HFFc6 (cell line): Measurements from ENCODE around the gene S100A16. TPM values are rescaled to one million over a fixed set of nuclear protein-coding genes. Genes with fewer than 3 reads are reported as not detected.
"Not testable (repeated sequence)": the region's sequence is repeated elsewhere in the genome, so short reads cannot be mapped to it uniquely, and the experiment has no call there.

Source experiments
- DNase-seq: peaks from one replicate; pipeline ENCODE4 v3.0.0-alpha.2; 2018
- H3K27ac Mint-ChIP-seq: 2 replicates; pipeline ENCODE4 v1.8.0; 2020; ENCODE audit warnings: mild to moderate bottlenecking, mixed read lengths
- H3K27me3 Mint-ChIP-seq: 2 replicates; pipeline ENCODE4 v1.8.0; 2021; ENCODE audit warnings: mild to moderate bottlenecking, moderate library complexity, mixed read lengths; ENCODE audit not compliant: insufficient read depth
- H3K36me3 Mint-ChIP-seq: 2 replicates; pipeline ENCODE4 v1.8.0; 2021; ENCODE audit warnings: low read depth, mixed read lengths
- H3K4me1 Mint-ChIP-seq: 2 replicates; pipeline ENCODE4 v1.8.0; 2020; ENCODE audit warnings: low read depth, mixed read lengths
- H3K4me3 Mint-ChIP-seq: 2 replicates; pipeline ENCODE4 v1.8.0; 2020; ENCODE audit warnings: mild to moderate bottlenecking, moderate library complexity, mixed read lengths
- H3K9me3 Mint-ChIP-seq: 2 replicates; pipeline ENCODE4 v1.8.0; 2020; ENCODE audit warnings: mild to moderate bottlenecking, mixed read lengths
- CTCF ChIP-seq: fragments of 200-600 bp; sonication (generic); IDR thresholded peaks from 2 replicates; pipeline ENCODE4 v1.5.0; 2021; ENCODE audit warnings: antibody characterized with exemption, mild to moderate bottlenecking
- total RNA-seq, 6 experiments: library from RNA; stranded (reverse); fragmentation: NEBNext Ultra II Directional; extraction: Animal tissue kit (Norgen Biotek cat#: 25700); gene quantifications; 2 replicates in 1 of 6; 3 replicates in 5 of 6; pipeline ENCODE4 v1.2.3, GENCODE V29; 2021

The S100A16 gene
- total RNA-seq, 6 experiments from 2014 or later, result 235 to 351 (median 258) TPM

GRCh38 chr1:153592748-153593147 is 20.2 kb downstream of the S100A16 start:
- DNase-seq, result no peak
- no peak overlapping the region for H3K27ac Mint-ChIP-seq
- peaks cover 19% of the 10 kb centered on the region for H3K36me3 Mint-ChIP-seq
- H3K9me3 Mint-ChIP-seq, result no peaks in the 10 kb centered on the region
- peaks cover 27% of the 10 kb centered on the region for H3K4me1 Mint-ChIP-seq
- H3K27me3 Mint-ChIP-seq, result no peaks in the 10 kb centered on the region; the same call in 1 of the 2 replicates
- H3K4me3 Mint-ChIP-seq, result no peak overlapping the region
- no peak for TF ChIP-seq CTCF

- peaks cover 9% of the 10 kb centered on the region for H3K36me3 Mint-ChIP-seq
- no peaks in the 10 kb centered on the region; the same call in 1 of the 2 replicates for H3K27me3 Mint-ChIP-seq
- H3K27ac Mint-ChIP-seq, result peak overlapping the region; percentile 17; the same call in 1 of the 2 replicates
- no peaks in the 10 kb centered on the region for H3K9me3 Mint-ChIP-seq
- H3K4me1 Mint-ChIP-seq, result peaks cover 34% of the 10 kb centered on the region
- H3K4me3 Mint-ChIP-seq, result no peak overlapping the region
- TF ChIP-seq CTCF, result no peak
- no peak for DNase-seq
These were observed 24.5 kb downstream of the S100A16 start for GRCh38 chr1:153588482-153588881.

GRCh38 chr1:153588033-153588432 is 24.9 kb downstream of the S100A16 start:
- H3K4me3 Mint-ChIP-seq, H3K36me3 Mint-ChIP-seq, H3K9me3 Mint-ChIP-seq, H3K27me3 Mint-ChIP-seq, DNase-seq: not testable (repeated sequence)
- peaks cover 34% of the 10 kb centered on the region for H3K4me1 Mint-ChIP-seq
- H3K27ac Mint-ChIP-seq, result peak overlapping the region; percentile 17; the same call in 1 of the 2 replicates

- H3K4me3 Mint-ChIP-seq, result no peak overlapping the region
- peak overlapping the region; percentile 26; the same call in 1 of the 2 replicates for H3K27ac Mint-ChIP-seq
- no peaks in the 10 kb centered on the region for H3K9me3 Mint-ChIP-seq
- H3K27me3 Mint-ChIP-seq, result no peaks in the 10 kb centered on the region
- no peak for TF ChIP-seq CTCF
- DNase-seq, result peak; percentile 30
- H3K36me3 Mint-ChIP-seq, result peaks cover 9% of the 10 kb centered on the region
- H3K4me1 Mint-ChIP-seq, result peaks cover 34% of the 10 kb centered on the region
These were observed 25.6 kb downstream of the S100A16 start for GRCh38 chr1:153587314-153587713.

GRCh38 chr1:153586347-153586746 is 26.6 kb downstream of the S100A16 start:
- H3K27me3 Mint-ChIP-seq, result no peaks in the 10 kb centered on the region
- H3K4me3 Mint-ChIP-seq, result no peak overlapping the region
- H3K36me3 Mint-ChIP-seq, result peaks cover 9% of the 10 kb centered on the region
- no peak for TF ChIP-seq CTCF
- no peak overlapping the region for H3K27ac Mint-ChIP-seq
- DNase-seq, result no peak
- H3K4me1 Mint-ChIP-seq, result peaks cover 34% of the 10 kb centered on the region
- no peaks in the 10 kb centered on the region for H3K9me3 Mint-ChIP-seq

GRCh38 chr1:153585006-153585405 is 27.9 kb downstream of the S100A16 start:
- Mint-ChIP-seq H3K27me3 (no peaks in the 10 kb centered on the region), H3K4me1 (peaks cover 34% of the 10 kb centered on the region), H3K9me3 (no peaks in the 10 kb centered on the region), H3K4me3 (no peak overlapping the region), H3K36me3 (peaks cover 9% of the 10 kb centered on the region), H3K27ac (no peak overlapping the region)
- TF ChIP-seq CTCF, result no peak
- no peak for DNase-seq
